Right hindlimb (tissue), 1 donor: Measurements from ENCODE around the gene TCFL5.

Experiments used
- DNase-seq: peaks from one replicate; pipeline ENCODE4 v3.0.0-alpha.2; 2018

TCFL5 gene

DNA sequence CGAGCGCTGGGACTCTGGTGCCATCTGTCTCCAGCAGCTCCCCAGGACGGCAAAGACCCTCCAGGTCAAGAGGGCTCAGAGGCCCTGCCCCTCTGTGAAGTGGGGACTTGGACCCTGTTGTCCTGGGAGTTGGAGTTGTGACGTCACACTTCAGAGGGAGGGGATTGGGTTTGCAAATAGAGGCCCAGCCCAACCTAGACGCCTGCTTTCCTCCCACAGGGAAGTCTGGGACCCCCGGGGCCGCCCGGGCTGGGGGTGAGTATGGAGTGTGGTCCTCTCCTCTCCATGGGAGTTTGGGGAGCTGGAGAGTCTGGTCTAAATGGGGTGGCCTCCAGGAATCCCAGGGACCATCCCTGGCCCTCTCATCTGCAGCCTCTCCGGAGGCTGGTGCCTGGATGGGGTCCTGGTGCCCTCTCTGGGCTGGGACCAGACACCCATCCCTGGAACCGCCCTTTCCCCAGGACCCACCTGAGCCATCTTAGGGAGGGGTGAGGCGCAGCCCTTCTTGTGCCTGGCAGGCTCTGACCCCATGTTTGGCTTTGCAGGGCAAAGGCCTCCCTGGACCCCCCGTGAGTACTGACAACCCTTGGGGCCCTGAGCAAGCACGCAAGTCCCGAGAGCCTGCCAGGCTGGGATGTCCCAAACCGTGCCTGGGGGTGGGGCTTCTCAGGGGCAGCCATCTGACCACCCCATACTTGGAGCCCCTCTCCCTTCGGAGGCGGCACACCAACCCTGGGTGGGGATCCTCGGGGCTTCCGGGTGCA is 40.5 kb downstream of the TCFL5 start:
- DNase-seq, result no peak

DNA sequence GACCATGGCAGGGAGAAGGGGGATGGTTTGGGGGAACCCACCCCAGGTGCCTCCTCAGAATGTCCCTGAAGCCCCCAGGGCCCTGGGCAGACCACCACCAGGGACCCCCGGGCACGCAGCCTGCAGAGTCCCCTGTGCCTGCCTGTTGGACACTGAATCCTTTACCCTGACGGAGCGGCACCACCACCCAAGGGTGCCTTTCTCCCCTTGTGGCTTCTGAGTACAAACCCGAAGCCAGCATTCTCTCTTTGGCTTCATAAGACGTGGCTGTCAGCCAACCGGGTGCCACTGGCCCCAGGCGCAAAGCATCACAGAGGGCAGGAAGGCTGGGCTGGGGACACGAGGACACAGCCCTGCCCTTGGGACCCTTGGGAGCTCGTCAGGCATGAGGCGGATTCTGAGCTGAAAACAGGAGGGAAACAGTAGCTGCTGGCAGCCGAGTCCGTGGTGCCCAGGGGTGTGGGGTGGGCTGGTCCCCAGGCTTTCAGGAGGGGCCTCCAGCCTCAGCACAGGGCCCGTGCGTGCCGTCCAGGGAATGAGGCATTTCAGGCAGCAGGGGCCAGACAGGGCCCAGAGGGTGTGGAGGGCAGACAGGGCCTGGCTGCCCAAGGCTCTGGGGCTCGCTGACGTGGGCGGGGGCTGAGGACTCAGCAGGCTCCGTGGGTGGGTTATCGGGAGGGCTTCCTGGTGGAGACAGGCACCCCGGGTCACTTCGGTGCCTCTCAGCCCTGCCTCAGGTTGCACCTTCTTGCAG is 41.2 kb downstream of the TCFL5 start:
- no peak for DNase-seq

- no peak for DNase-seq
Observed at GRCh38 chr20:62819494-62820174, 42.0 kb downstream of the TCFL5 start.

DNA sequence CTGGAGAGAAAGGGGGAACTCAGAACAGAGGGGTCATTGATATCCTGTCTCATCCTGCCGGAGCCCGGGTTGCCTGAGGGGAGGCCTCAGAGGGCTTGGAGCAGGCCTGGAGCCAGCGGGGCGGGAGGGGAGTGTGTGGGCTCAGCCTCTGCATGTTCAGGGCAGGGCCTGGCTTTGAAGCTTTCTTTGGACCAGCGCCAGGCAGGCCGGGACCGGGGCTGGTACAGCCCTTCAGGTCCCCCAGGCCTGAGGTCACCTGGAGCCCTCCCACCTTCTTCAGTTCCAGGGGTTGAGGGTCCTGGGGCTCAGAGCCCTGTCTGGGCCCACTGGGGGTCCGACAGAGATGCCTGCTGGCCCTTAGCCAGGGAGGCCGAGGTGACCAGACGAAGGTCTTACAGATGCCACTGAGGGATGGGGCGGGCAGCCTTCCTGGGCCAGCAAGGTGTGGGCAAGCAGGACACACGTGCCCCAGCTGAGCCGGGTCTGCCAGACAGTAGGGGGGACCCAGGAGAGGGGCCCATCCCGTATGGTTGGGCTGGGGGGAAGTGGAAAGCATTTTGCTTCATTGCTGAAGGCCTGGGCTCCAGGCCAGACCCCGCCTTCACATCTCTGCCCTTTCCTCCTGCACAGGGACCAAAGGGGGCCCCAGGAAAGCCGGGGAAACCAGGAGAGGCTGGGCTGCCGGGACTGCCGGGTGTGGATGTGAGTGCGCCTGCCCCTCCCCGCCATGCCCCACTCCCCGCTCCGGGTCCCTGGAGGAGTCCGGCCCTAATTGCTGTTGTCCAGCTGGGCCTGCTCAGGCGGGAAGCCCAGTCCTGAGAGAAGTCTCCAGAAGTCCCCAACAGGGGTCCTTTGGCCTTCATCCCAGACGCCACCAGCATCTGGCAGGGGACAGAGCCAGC is 42.8 kb downstream of the TCFL5 start:
- DNase-seq, result peak; percentile 87

- no peak for DNase-seq
Observed at GRCh38 chr20:62817975-62818591, 43.5 kb downstream of the TCFL5 start.

- DNase-seq, result no peak
Observed at GRCh38 chr20:62816884-62817873, 44.4 kb downstream of the TCFL5 start, which contains the start of gene COL9A3. Gene COL9A3, plus strand, starts transcription at chr20:62817050. Its CDS starts 15 bp downstream, at chr20:62817065.

- DNase-seq, result peak; percentile 63
Observed at GRCh38 chr20:62816031-62816883, 45.4 kb downstream of the TCFL5 start.

GRCh38 chr20:62815066-62815991 is 46.3 kb downstream of the TCFL5 start:
- no peak for DNase-seq

DNA sequence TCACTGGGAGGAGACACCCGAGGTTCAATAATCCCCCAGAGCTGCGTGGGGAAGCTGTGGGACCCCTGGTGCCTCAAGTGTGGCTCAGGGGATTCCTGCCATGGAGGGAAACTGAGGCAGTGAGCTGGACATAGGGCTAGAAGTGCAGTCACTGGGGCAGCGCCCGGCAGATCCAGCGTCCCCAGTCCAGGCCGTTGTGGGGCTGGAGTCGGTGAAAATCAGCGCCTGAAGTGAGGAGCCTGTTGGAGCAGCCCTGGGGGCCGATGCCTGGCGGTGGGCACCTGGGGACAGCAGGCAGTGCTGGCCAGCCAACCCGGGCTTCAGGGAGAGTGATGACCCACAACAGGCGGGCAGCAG is 46.9 kb downstream of the TCFL5 start:
- DNase-seq, result no peak

GRCh38 chr20:62814060-62814708 is 47.4 kb downstream of the TCFL5 start:
- no peak for DNase-seq

DNA sequence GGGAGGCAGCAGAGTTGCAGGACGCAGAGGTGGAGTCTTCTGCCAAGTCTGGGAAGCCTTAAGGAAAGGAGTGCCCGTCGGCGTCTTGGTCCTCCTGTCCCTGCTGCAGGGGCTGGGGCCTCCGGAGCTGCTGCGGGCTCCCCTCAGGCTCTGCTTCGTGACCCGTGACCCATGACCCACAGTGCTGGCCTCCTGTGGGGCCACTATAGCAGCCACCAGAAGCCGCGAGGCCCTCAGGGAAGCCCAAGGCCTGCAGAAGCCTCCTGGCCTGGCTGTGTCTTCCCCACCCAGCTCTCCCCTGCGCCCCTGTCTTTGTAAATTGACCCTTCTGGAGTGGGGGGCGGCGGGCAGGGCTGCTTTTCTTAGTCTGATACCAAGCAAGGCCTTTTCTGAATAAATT is 48.0 kb downstream of the TCFL5 start:
- no peak for DNase-seq

- no peak for DNase-seq
Observed at GRCh38 chr20:62812907-62813200, 48.8 kb downstream of the TCFL5 start.

- DNase-seq, result no peak
Observed at GRCh38 chr20:62812181-62812906, 49.3 kb downstream of the TCFL5 start.

DNA sequence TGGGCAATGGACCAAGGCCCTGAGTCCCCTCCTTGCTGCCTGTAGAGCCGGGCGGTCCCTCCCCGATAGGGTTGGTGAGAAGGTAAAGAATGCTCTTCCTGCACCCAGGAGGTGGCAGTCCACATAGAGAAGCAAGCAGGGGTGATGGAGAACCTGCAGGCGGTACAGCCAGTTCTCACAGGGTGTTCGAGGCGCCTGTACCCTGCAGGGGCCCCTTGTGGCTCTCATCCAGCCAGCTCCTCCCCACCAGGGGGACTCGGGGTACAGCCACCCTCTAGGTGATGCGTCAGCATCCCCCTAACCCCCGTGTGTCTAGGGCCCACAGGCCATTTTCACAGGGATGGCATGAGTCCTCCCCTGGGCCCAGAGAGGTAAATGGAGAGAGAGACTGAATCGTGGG is 49.9 kb downstream of the TCFL5 start:
- no peak for DNase-seq

GRCh38 chr20:62811320-62811719 is 50.3 kb downstream of the TCFL5 start:
- no peak for DNase-seq

DNA sequence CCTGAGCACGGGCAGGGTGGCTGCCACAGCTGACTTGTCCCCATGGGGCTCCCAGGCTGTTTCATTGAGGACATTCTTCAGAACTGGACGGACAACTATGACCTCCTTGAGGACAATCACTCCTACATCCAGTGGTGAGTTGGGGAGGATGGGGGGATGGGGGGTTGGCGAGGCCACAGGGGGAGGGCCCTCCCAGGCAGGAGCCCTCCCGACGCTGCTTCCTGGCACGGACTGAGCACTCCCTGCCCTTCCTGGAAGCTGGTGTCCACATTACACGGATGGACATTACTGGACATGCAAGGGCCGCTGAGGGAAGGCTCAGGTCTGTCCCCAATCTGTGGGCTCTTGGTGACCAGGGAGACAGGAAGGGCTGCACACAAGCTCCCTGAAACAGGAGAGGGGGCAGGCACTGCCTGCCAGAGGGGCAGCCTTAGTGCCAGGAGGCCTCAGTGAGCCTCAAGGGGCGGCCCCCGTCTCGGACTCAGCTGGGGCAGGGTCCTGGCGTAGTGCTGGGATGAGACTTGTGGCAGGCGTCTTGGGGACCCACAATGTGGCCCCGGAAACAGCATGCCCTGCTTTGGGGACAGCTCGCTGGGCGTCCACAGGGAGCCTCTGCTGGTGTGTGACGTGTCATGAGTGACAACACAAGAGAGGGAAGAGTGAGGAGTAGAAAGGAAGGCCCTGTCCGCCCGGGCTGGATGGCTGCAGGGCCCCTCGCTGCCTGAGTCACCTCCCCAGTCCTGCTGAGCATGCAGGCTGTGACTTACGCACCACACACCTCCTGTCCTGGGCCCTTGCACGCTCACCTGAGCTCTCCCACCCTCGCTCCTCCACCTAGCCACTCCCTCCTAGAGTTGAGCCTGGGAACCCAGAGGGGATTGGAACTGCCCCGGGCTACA is 51.8 kb downstream of the TCFL5 start:
- no peak for DNase-seq
